NCI-H2107 treated with DMSO at 0.1 percent for 48 hours (cell line): ENCODE results near the gene MYO1D.
"Not testable (repeated sequence)": the region's sequence is repeated elsewhere in the genome, so short reads cannot be mapped to it uniquely, and the experiment has no call there.

Experiments
- DNase-seq: peaks from one replicate; lab custom pipeline; 2025; ENCODE audit not compliant: unreplicated experiment; lab: John Stamatoyannopoulos, UW

Gene MYO1D

DNA sequence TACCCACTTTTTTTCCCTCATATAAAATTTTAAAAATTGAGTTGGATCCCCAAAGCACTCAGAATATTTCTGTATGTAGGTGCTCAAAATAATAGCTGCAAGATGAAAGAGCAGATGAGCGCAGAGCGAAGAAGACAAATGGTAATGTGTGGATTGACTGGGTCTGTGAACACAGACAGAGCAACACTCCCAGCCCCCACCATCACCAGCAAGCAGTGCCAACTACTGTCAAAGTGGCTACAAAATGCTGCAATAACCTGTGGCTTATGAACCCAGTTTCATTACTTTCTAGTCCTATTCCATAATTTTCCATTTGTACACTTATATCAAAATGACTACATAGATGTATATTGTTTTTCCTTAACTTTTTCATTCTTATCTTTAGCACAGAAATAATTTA, 137.2 kb downstream of the MYO1D start:
- no peak for DNase-seq

DNA sequence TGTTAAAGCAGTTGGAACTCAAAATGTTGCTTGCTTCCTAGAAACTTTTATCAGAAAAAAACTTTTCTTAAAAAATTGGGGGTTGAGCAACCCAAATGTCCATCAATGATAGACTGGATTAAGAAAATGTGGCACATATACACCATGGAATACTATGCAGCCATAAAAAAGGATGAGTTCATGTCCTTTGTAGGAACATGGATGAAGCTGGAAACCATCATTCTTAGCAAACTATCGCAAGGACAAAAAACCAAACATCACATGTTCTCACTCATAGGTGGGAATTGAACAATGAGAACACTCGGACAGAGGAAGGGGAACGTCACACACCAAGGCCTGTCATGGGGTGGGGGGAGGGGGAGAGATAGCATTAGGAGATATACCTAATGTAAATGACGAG, 137.8 kb downstream of the MYO1D start:
- DNase-seq, result not testable (repeated sequence)

DNA sequence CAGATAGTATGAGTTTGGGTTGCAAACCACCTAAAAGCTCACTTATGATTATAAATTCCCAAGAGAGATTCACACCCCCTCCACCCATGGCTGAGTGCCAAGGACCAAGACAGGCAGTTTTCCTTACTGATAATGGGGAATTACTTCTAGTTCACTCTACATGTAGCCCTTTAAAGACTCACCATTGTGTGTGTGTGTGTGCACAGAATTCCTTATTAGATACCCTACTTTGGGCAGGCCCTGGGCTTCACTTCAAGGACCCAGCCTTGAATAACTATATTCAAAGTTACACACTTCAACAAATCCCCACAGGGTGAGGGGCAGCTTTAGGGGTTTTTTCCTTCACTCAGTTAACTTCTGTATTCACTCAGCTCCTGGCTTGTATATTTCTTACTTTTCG, 143.5 kb downstream of the MYO1D start:
- no peak for DNase-seq

DNA sequence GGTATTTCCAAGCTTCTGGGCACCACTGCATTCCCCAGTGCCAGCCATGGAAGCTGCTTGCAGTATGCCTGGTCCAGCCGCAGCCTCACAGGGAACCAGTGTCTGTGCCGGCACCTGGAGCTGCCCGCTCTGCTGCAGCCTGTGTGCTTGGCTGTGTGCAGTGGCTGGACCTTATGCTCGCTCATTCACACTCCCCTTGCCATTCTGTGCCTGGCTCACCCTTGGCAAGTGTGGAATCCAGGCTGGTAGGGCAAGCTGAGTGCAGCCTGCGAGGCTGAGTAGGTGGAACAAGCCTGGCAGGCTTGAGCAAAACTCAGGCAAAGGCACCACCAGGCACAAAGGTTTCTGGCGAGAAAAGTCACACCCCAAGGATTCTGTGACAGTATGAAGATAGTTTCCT, 144.0 kb downstream of the MYO1D start:
- DNase-seq, result no peak

DNA sequence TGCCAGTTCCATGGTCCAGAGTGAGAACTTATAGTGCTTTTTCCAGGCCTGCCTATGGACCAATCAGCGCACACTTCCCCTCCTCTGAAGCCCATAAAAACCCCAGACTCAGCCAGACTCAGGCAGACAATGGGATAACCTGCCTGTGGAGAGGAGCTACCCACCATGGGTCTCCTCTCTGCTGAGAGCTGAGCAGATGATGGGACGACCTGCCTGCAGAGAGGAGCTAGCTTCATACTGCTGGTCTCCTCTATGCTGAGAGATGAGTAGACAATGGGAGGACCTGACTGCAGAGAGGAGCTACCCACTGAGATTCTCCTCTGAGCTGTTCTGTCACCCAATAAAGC, 144.7 kb downstream of the MYO1D start:
- no peak for DNase-seq

DNA sequence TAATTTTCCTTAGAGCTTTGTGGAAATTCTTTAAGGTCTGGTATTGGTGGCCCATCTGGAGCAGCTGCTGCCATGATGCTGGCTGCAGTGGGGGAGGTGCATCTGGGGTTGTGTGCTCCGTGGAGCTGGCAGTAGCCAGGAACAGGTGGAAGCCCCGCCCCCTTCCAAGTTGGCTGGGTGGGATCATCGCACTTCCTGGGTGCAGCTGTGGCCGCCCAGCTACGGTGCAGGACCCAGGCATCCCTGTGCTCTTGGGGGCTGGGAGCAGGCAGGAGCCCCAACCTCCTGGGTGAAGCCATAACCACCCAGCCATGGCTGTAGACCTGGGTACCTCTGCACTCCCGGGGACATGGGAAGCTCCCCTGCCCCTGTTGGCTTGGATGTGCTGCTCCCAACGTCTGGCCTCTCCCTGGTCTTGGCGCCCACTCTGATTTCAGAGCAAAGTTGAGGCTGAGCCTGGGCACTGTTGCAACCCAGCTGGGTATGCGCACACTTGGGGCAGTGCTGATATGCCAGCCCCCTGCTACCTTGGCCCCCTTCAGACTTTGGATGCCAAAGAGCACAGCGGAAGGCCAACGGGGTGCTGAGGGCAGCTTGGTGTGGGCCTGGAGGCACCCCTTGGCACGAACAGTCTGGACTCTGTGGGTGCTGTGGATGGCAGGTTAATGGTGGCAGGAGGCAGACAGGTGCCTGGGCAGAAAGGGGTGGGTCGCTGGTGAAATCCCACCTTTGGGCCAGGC, 145.2 kb downstream of the MYO1D start:
- no peak for DNase-seq

DNA sequence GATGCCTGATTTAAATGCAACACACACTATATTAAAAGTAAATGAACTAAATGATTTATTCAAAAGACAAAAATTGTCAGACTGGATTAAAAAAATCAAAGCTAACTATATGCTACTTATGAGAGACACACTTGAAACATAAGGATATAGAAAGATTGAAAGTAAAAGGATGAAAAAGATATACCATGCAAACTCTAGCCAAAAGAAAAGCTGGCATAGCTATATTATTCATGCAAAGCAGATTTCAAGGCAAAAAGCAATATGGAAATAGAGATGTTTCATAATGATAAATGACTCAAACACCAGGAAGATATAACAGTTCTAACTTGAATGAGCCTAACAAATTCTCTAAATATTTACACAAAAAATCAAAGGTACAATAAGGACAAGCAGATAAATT, 149.2 kb downstream of the MYO1D start:
- DNase-seq, result no peak

DNA sequence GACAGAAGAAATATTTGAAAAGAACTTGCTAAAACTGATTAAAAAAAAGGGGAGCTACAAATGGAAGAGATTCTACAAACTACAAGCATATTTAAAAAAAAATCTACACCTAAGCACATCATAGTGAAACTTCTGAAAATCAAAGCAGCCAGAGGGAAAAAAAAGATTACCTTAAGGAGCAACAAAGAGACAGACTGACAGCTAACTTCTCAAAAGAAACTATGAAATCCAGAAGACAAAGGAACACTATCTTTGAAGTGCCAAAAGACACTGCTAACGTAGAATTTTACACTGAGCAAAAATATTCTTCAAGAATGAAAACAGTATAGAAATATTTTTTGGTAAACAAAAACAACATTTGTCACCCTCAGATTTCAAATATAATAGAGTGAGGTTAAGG, 151.2 kb downstream of the MYO1D start:
- no peak for DNase-seq

DNA sequence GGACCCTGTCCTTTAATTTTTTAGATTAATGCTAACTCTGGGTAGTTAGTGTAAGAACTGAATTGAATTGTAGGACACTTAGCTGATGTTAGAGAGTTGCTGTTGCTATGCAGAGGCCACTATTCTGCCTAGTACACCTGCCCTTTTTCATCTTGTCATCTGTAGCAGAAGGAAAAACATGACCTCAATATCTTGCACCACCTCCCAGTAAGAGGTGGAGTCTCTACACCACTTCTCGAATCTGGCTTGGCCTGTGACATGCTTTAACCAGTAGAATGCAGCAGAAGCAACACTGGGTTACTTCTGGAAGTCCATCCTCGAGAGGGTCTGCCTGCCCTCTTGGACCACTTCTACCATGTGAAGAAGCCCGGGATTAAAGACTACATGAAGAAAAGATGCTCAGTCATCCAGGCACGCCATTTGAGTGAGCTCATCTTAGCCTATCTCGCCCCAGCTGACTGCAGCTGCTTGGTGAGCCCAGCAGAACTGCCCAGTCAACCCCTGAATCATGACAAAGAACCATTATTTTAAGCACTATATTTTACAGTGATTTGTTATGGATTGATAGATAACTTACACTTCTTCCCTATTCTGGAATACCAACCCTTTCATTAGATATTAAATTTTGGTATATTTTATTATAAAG, 153.5 kb downstream of the MYO1D start:
- no peak for DNase-seq

DNA sequence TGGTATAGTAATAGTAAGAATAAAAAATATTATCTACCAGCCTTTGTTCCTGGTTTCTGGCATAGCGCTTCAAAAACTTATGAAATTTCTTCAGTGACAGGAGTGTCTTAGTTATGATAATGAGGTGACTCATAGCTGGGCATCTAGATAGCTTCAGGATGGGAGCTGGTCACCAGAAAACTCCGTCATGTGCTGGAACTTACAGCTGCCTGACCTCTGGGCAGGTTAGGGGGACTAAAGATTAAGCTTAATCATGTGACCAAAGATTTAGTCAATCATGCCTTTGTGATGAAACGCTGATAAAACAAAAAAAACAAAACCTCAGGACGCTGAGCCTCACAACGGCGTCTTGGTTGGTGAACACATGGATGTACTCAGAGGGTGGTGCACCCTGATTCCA, 154.2 kb downstream of the MYO1D start:
- no peak for DNase-seq

DNA sequence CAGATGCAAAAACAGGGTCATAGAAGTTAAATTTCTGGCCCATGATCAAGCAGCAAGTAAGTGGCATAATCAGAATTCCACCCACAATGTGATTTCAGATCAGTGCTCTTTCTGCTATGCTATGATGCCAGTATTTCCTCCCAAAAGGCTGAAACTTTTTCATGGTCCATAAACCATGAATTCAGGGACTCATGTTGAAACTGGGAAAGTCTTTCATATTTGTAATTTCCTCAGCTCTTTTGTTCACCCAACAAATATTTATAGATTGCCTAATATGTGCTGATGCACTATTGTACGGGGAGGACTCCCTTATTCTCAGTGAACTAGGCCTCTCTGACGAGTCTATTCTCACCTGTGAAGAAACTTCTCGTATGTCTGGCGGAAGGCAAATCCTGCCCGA, 156.3 kb downstream of the MYO1D start:
- no peak for DNase-seq

DNA sequence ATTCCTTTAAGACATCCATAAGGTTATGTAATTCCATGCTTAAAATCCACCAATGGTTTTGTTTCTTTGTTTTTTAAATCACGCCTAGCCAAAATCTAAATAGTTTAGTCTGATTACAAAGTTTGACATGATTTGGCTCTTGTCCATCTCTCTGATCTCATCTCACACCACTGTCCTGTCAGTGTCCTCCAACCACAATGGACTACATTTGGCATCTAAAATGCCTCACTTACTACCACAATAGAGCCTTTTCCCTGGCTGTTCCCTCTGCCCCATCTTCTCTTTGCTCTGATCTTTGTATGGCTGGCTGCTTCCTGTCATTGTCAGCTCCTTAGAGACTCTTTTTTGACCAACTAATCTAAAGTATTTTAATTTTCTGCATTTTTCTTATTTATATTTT, 157.2 kb downstream of the MYO1D start:
- no peak for DNase-seq

DNA sequence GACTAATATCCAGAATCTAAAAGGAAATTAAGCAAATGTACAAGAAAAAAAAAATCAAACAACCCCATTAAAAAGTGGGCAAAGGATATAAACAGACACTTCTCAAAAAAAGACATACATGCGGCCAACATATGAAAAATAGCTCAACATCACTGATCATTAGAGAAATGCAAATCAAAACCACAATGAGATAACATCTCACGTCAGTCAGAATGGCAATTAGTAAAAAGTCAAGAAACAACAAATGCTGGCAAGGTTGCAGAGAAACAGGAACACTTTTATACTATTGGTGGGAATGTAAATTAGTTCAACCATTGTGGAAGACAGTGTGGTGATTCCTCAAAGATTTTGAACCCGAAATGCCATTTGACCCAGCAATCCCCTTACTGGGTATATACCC, 162.0 kb downstream of the MYO1D start:
- not testable (repeated sequence) for DNase-seq

DNA sequence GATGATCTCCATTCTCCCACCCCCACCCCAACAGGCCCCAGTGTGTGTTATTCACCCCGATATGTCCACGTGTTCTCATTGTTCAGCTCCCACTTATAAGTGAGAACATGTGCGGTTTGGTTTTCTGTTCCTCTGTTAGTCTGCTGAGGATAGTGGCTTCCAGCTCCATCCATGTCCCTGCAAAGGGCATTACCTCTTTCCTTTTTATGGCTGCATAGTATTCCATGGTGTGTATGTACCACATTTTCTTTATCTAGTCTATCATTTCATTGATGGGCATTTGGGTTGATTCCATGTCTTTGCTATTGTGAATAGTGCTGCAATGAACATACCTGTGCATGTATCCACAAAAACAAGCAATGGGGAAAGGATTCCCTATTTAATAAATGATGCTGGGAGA, 162.7 kb downstream of the MYO1D start:
- DNase-seq, result not testable (repeated sequence)

DNA sequence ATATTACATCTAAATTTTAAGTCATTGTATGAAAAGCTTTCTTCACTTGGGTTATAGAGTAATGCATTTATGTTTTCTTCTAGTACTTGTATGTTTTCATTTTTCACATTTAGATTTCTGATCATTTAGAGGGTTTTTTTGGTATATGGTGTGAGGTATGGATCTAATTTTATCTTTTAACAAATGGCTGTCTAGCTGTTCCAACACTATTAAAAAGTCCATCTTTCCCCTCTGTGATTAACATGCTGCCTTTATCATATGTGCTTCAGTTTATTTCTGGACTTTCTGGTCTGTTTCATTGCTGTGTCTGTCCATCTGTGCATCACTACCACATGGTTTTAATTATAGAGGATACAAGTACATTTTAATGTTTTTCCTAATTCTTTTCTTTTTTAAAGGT, 163.8 kb downstream of the MYO1D start:
- no peak for DNase-seq

DNA sequence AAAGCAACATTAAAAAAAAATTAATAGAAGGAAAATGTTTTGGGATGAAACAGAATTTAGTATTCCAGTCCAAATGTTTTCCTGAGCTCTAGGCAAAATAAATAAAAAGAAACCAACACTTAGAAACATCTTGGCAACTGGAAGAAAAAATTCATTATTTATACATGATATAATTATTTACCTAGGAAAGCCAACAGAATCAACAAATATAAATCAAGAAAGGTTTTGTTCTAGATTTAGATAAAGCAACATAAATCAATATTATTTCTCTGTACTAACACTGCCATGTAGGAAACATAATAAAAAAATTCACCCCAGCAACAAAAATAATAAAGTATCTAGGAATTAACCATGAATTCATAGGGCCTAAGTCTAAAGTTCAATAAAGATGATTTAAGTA, 167.4 kb downstream of the MYO1D start:
- no peak for DNase-seq

DNA sequence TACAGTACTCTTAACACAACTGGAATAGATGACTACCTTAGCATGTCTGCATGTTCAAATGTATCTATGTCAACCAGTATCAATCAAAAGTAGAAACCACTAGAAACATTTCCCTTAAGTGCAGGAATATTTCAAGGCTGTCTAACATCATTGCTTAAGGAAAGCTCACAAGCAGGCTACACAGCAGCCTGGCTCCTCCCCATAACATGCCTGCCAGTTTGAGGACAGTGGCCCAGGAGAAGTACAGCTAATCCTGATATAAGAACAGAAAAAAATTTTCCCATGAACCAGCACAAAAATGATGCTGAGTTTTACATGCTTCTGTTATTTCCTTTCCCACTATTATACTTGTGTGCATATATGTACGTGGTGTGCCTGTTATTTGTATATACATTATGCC, 175.1 kb downstream of the MYO1D start:
- DNase-seq, result no peak

DNA sequence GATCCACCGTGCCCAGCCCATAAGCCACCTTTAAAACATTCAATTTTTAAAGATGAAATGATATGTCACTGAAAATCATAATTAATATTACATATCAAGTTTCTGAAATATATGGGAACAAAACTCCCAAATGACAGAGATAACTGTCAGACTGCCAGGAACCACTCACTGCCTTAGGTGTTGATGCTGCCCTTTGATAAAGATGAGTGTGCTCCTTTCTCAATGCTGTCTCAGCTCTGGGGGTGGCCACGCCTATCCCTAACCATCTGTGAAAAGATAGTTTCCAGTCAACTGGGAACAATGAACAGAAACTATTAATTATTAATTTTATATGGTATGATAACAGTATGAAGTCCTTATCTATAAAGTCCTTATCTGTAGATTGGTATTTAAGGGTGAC, 177.7 kb downstream of the MYO1D start:
- no peak for DNase-seq

DNA sequence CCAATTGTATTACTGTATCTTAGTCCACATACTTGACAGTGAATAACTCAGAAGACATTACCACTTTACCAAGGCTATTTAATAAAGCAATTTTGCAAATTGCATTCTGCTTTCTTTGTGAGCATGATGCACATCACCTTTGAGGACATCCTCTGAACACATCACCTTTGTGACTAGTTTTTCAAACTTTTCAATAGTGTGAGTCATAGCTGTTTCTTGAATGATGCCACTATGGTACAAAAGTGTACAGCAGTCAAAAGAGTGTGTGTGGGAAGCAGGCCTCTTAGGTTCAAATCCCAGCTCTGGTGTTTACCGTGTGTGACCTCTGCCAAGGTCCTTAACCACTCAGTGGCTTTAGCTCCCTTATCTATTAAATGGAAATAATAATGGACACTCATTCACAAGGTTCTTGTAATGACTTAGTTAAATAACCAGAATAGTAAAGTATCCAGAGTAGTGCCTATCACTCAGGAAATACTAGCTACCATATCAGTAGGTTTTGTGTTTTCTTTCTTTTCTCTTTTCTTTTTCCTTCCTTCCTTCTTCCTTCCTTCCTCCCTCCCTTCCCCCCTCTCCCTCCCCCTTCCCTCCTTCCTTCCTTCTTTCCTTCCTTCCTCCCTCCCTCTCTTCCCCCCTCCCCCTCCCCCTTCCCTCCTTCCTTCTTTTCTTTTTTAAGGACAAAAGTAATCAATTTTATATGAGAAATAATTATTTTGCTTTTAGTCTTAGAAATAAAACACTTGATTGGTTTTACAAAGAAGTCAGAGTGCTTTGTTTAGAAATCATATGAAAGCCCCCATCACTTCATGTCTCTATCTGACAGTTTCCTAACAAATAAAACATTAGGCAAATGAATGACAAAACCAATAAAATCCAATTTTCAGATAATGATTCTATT, 178.9 kb downstream of the MYO1D start:
- no peak for DNase-seq

DNA sequence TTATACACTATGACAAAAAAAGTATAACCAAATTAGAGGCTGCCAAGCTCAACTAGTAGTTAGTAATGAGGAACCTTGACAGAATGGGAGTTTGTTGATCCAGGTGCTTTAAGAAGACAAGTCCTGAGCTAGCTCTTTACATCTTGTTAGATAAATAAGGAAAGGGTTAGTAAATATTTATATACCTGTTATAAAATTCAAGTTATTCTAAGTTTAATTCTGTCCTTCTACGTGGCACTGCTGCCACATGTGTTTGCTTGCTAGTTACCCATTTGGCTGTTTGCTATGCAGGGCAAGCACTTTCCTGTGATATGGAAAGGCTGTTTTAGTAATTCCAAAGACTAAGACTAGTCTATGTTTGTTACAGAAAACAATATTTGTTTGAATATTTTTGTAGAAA, 180.5 kb downstream of the MYO1D start:
- no peak for DNase-seq

DNA sequence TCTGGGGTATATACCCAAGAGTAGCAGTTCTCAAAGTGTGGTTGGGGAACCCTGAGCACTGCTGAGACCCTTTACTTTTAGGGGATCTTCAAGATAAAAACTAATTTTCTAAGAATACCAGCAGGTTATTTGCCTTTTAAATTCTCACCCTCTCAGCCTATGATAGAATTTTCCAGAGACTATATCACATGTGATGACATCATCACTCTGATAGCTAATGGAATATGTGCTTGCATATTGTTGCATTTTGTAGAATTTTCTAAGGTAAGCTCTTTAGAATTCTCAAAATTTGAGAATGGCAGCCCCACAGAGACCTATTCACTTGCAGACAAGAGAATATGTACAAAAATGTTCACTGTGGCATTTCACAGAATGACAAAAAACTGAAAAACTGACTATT, 181.1 kb downstream of the MYO1D start:
- no peak for DNase-seq
